SU-DHL-6 (cell line): ENCODE data around the gene PLK1.

Experiments
- EZH2phosphoT487 ChIP-seq: fragments of 200-600 bp; sonication (generic), shearing (Covaris generic); conservative IDR thresholded peaks from 2 replicates; pipeline ENCODE4 v1.6.1; 2018; ENCODE audit warnings: mild to moderate bottlenecking, antibody characterized with exemption, low read length, moderate library complexity, mixed read lengths
- TF ChIP-seq, protein P1 (sequence below): fragments of 200-600 bp; sonication (generic); IDR thresholded peaks from one replicate; pipeline ENCODE4 v1.5.1; 2017; ENCODE audit warnings: antibody characterized with exemption, mild to moderate bottlenecking, low read length, moderate library complexity; ENCODE audit not compliant: insufficient read depth, poor library complexity, severe bottlenecking

DNA sequence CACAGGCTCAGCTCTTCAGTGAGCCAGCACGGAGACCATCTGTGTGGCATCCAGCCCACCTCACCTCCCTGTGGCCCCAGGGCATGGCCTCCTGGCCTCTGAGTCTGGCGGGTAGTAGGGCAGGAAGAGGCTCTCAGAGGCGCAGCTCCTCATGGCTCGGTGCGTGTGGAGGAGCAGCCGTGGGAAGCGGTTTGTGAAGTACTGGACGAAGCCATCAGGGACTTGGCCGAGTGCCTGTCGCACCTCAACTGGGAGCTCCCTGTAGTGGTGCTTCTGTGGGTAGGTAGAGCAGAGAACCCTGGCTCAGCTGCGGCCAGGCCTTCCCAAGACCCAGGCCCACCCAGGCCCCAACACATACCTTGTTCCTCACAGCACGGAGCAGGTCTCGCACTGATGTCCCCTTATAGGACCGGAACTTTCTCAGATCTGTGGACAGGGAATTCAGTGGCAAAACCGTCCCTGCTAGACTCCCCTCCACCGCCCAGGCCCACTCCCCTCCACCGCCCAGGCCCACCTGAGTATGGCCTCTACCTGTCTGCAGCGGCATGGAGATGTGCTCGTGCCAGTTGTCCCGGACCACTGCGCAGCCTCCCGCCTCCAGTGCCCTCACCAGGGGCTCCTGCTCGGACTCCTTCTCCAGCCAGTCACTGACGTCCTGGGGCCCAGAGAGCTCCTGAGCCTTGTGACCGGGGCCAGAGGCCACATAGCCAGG lies 12.2 kb downstream of the PLK1 start:
- TF ChIP-seq, protein P1, sequence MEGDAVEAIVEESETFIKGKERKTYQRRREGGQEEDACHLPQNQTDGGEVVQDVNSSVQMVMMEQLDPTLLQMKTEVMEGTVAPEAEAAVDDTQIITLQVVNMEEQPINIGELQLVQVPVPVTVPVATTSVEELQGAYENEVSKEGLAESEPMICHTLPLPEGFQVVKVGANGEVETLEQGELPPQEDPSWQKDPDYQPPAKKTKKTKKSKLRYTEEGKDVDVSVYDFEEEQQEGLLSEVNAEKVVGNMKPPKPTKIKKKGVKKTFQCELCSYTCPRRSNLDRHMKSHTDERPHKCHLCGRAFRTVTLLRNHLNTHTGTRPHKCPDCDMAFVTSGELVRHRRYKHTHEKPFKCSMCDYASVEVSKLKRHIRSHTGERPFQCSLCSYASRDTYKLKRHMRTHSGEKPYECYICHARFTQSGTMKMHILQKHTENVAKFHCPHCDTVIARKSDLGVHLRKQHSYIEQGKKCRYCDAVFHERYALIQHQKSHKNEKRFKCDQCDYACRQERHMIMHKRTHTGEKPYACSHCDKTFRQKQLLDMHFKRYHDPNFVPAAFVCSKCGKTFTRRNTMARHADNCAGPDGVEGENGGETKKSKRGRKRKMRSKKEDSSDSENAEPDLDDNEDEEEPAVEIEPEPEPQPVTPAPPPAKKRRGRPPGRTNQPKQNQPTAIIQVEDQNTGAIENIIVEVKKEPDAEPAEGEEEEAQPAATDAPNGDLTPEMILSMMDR, result no peak
- TF ChIP-seq EZH2phosphoT487, result no peak
